GM23248 (cell line): Measurements from ENCODE around the gene NFYB. TPM values are rescaled to one million over a fixed set of nuclear protein-coding genes. Genes with fewer than 3 reads are reported as not detected.
A peak's percentile ranks its signal among the peaks of the same experiment; 100 is the strongest.

ENCODE experiments used
- DNase-seq: peaks from one replicate; pipeline ENCODE4 v3.0.0-alpha.2; 2015
- H2AFZ ChIP-seq: fragments of 200-600 bp; sonication (generic); 2 replicates; pipeline ENCODE4 v1.6.1; 2016; ENCODE audit warnings: antibody characterized with exemption
- H3F3A ChIP-seq: fragments of 200-600 bp; sonication (generic); 2 replicates; pipeline ENCODE4 v1.6.1; 2016; ENCODE audit warnings: mild to moderate bottlenecking, antibody characterized with exemption, mixed run types; ENCODE audit not compliant: insufficient read depth
- H3K27ac ChIP-seq: fragments of 200-600 bp; sonication (generic); 2 replicates; pipeline ENCODE4 v1.5.1; 2016; ENCODE audit warnings: mild to moderate bottlenecking
- H3K27me3 ChIP-seq: fragments of 200-600 bp; sonication (generic); replicated peaks from 2 replicates; pipeline ENCODE4 v1.6.1; 2016; ENCODE audit warnings: mild to moderate bottlenecking; ENCODE audit not compliant: insufficient read depth
- H3K36me3 ChIP-seq: fragments of 200-600 bp; sonication (generic); 2 replicates; pipeline ENCODE4 v1.6.1; 2016; ENCODE audit warnings: low read depth, mild to moderate bottlenecking
- H3K4me1 ChIP-seq: fragments of 200-600 bp; sonication (generic); 2 replicates; pipeline ENCODE4 v1.6.1; 2016; ENCODE audit warnings: mild to moderate bottlenecking; ENCODE audit not compliant: insufficient read depth
- H3K4me2 ChIP-seq: fragments of 200-600 bp; sonication (generic); one replicate; pipeline ENCODE4 v1.6.1; 2016; ENCODE audit warnings: mild to moderate bottlenecking; ENCODE audit not compliant: unreplicated experiment
- H3K4me3 ChIP-seq: fragments of 200-600 bp; sonication (generic); 2 replicates; pipeline ENCODE4 v1.5.1; 2016; ENCODE audit warnings: mild to moderate bottlenecking
- H3K79me2 ChIP-seq: fragments of 200-600 bp; sonication (generic); 2 replicates; pipeline ENCODE4 v1.6.1; 2016; ENCODE audit warnings: mild to moderate bottlenecking; ENCODE audit not compliant: insufficient read depth
- H3K9ac ChIP-seq: fragments of 200-600 bp; sonication (generic); 2 replicates; pipeline ENCODE4 v1.6.1; 2016; ENCODE audit warnings: mild to moderate bottlenecking
- H3K9me2 ChIP-seq: fragments of 200-600 bp; sonication (generic); 2 replicates; pipeline ENCODE4 v1.6.1; 2016; ENCODE audit warnings: mixed run types, mild to moderate bottlenecking, moderate library complexity; ENCODE audit not compliant: insufficient read depth
- H3K9me3 ChIP-seq: fragments of 200-600 bp; sonication (generic); one replicate; pipeline ENCODE4 v1.6.1; 2017; ENCODE audit warnings: low read depth
- H4K20me1 ChIP-seq: fragments of 200-600 bp; sonication (generic); 2 replicates; pipeline ENCODE4 v1.6.0; 2016; ENCODE audit not compliant: insufficient read depth
- EZH2 ChIP-seq: fragments of 200-600 bp; sonication (generic); IDR thresholded peaks from 2 replicates; pipeline ENCODE4 v1.6.1; 2018; ENCODE audit warnings: antibody characterized with exemption, mild to moderate bottlenecking; ENCODE audit not compliant: insufficient read depth, poor library complexity, severe bottlenecking
- EZH2phosphoT487 ChIP-seq: fragments of 200-600 bp; sonication (generic); IDR thresholded peaks from 2 replicates; pipeline ENCODE4 v1.6.1; 2018; ENCODE audit warnings: antibody characterized with exemption, moderate library complexity, mild to moderate bottlenecking, low read depth; ENCODE audit not compliant: insufficient read depth
- WGBS, 2 experiments: methylation state at CpG; one replicate each; pipeline ENCODE4 v1.1.6; 2015 to 2017; ENCODE audit warnings: low lambda C conversion rate in 2 of 2, low coverage in 1 of 2; ENCODE audit errors: missing lambda C conversion rate in 2 of 2; 5-methylcytosine and 5-hydroxymethylcytosine counted together
- in situ Hi-C: fragments of 300-500 bp; cut with MboI; formaldehyde crosslinking; loops from 2 replicates; pipeline ENCODE4 v1.15.0; 2020
- polyA plus RNA-seq: library from polyadenylated mRNA; unstranded; fragments of >200 nt; fragmentation: Nextera tagmentation; extraction: Ambion mirVana; gene quantifications from 2 replicates; pipeline ENCODE4 v1.2.1, GENCODE V29; 2016
- total RNA-seq: library from RNA; depleted of rRNA; stranded (reverse); fragments of >200 nt; shearing (Covaris generic); gene quantifications from 2 replicates; pipeline ENCODE4 v1.2.3, GENCODE V29; 2014

The NFYB gene
- total and polyA plus RNA-seq, 2 experiments from 2014 or later = 37.1 to 42.2 TPM

DNA sequence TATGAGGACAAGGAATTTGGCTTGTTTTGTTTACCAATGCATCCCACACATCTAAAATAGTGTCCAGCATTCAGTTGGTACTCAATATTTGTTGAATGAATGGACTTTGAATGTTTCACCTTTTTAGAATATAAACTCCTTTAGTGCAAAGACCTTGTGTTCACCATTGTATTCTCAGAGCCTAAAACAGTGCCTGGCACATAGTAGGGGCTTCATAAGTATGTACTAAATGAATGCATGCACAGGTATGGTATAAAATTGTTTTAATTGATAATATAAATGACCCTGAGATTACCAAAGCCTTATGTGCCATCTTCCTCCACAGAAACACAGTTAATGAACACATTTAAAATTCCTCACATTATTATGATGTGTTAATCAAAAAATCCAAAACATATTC lies 5.0 kb upstream of the NFYB start:
- in situ Hi-C loops = no loop called here
- H3K4me3 ChIP-seq = no peak overlapping the region
- H3K9me2 ChIP-seq = no peaks in the 10 kb centered on the region
- H3K27ac ChIP-seq = no peak overlapping the region
- H3K9me3 ChIP-seq = no peaks in the 10 kb centered on the region
- H2AFZ ChIP-seq = no peak overlapping the region
- H3F3A ChIP-seq = no peaks in the 10 kb centered on the region
- TF ChIP-seq EZH2phosphoT487 (no peak), EZH2 (no peak)
- H3K4me2 ChIP-seq = no peak overlapping the region
- H3K36me3 ChIP-seq = no peaks in the 10 kb centered on the region
- no peaks in the 10 kb centered on the region for H3K27me3 ChIP-seq
- 0 out of 2 replicates have a peak, but pooled peaks cover 8% of the 10 kb centered on the region for H3K4me1 ChIP-seq
- H3K79me2 ChIP-seq = no peaks in the 10 kb centered on the region
- no peaks in the 10 kb centered on the region for H4K20me1 ChIP-seq
- H3K9ac ChIP-seq = no peak overlapping the region
- no peak for DNase-seq

DNA sequence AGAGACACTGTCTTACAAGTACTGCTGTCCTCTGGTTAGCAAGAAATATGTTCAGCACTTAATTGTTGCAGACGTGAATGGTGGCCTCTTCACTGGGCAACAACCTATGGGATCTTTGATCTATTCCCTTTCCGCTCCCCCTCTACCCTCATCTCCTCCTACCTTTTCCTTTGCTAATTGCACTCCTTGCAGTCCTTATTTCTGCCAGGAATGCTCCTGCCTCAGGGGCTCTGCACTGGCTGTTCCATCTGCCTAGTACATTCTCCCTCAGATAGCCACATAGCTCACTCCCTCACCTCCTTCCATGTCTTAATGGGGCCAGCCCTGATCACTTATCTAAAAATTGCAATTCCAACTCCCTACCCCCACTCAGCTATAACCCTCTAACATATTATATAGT lies 4.5 kb upstream of the NFYB start:
- Histone ChIP-seq H2AFZ (no peak overlapping the region), H3K27me3 (no peaks in the 10 kb centered on the region), H3F3A (no peaks in the 10 kb centered on the region), H4K20me1 (no peaks in the 10 kb centered on the region), H3K36me3 (no peaks in the 10 kb centered on the region), H3K9me3 (no peaks in the 10 kb centered on the region), H3K4me1 (0 out of 2 replicates have a peak, but pooled peaks cover 8% of the 10 kb centered on the region), H3K4me2 (no peak overlapping the region), H3K9ac (no peak overlapping the region), H3K79me2 (no peaks in the 10 kb centered on the region), H3K9me2 (no peaks in the 10 kb centered on the region), H3K4me3 (no peak overlapping the region), H3K27ac (no peak overlapping the region)
- in situ Hi-C loops = no loop called here
- WGBS, 2 experiments = 58 to 74% methylated on average over 2 of the region's 2 CpGs
- no peak for TF ChIP-seq EZH2
- no peak for TF ChIP-seq EZH2phosphoT487
- no peak for DNase-seq

DNA sequence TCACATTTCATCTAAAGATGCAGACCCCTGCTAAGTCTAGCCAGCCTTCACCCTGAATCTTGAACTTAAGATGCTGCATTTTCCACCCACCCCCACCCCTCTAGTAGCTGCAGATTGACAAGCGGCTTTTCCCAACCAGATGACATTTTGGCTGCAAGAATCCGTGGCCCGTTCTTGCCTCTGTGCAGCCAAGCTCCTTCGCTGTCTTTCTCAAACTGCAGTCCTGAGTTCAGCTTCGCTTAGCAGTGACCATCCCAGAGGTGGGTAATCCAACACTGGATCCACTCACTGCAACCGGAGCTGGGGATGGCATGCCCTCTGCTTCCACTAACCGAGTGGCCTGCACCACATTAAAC lies 765 bp upstream of the NFYB start:
- in situ Hi-C loops = no loop called here
- peak overlapping the region; percentile 83 for H3K9ac ChIP-seq

DNA sequence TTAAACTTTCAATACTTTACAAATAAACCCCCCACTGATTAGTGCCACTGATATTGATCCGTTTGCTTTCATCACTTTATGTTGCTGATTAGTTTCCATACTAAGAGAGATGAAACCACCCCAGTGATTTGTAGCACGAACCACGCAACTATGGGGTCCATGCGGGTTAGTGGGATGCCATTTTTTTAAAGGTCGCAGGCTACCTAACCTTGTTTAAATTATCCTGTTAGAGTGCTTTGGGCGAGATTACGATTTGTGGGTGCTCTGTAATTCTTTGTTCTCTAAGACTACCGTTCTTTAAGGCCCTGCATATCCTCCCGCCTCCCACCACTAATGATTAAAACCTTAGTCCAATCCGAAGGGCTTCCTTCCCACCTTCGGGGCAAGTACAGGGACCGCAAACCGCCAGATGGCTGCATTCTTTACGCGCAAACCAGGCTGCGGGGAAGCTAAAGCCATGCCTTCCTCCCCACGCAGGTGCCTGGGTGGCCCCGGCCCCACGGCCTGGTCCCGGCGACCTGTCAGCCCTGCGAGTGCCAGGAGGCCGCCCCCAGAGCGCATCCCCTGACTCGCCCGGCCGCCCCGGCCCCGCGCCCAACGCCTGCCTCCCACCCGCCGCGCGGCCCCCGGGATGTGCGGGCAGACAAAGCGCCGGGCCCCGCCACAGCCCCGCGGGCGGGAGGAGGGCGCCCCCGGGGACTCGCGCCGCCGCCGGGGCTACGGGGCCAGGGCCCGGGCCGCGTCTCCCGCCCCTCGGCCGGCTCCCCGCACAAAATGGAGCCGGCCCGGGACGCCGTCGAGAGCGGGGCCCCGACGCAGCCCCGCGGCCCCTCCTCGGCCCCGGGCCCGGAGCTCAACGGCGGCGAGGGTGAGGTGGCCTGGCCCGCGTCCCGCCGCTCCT lies 759 bp downstream of the NFYB start:
- peak overlapping the region; percentile 87 for H3K4me2 ChIP-seq
- no peaks in the 10 kb centered on the region for H3K9me2 ChIP-seq
- H3K4me3 ChIP-seq = peak overlapping the region; percentile 78
- H3K36me3 ChIP-seq = peaks cover 13% of the 10 kb centered on the region; the same call in 1 of the 2 replicates
- no peak for TF ChIP-seq EZH2phosphoT487
- TF ChIP-seq EZH2 = no peak
- WGBS, 2 experiments = 1 to 2% methylated on average over 31 to 54 of the region's 78 CpGs
- H3K9ac ChIP-seq = peak overlapping the region; percentile 80
- H3K79me2 ChIP-seq = peaks cover 50% of the 10 kb centered on the region
- H3K27me3 ChIP-seq = no peaks in the 10 kb centered on the region
- peaks cover 23% of the 10 kb centered on the region for H3F3A ChIP-seq
- no peaks in the 10 kb centered on the region for H3K9me3 ChIP-seq
- in situ Hi-C loops = no loop called here
- H4K20me1 ChIP-seq = no peaks in the 10 kb centered on the region
- peaks cover 46% of the 10 kb centered on the region for H3K4me1 ChIP-seq
- DNase-seq = peak; percentile 72
- H3K27ac ChIP-seq = peak overlapping the region; percentile 7
- peak overlapping the region; percentile 64 for H2AFZ ChIP-seq

More for the DNA sequence above, 765 bp upstream of the NFYB start:
- WGBS, 2 experiments = 13 to 24% methylated on average over 6 to 7 of the region's 7 CpGs
- H3K27ac ChIP-seq = peak overlapping the region; percentile 54
- H3K36me3 ChIP-seq = no peaks in the 10 kb centered on the region
- peak overlapping the region; percentile 86 for H3K4me2 ChIP-seq
- no peaks in the 10 kb centered on the region for H3K9me2 ChIP-seq
- TF ChIP-seq EZH2 = no peak
- TF ChIP-seq EZH2phosphoT487 = no peak
- H3K27me3 ChIP-seq = no peaks in the 10 kb centered on the region
- no peaks in the 10 kb centered on the region for H4K20me1 ChIP-seq
- H3K9me3 ChIP-seq = no peaks in the 10 kb centered on the region
- peaks cover 34% of the 10 kb centered on the region for H3K79me2 ChIP-seq
- H3K4me3 ChIP-seq = peak overlapping the region; percentile 71
- H3K4me1 ChIP-seq = peaks cover 38% of the 10 kb centered on the region
- peak; percentile 41 for DNase-seq
- H3F3A ChIP-seq = peaks cover 18% of the 10 kb centered on the region
- H2AFZ ChIP-seq = peak overlapping the region; percentile 92
